ENCODE results near the gene NKD2. TPM values are rescaled to one million over a fixed set of nuclear protein-coding genes. Genes with fewer than 3 reads are reported as not detected.

Gene NKD2
- polyA plus RNA-seq, 1 of the 3 experiments (the other 2 are of a cell fraction) = not detected

- no peaks in the 10 kb centered on the region for H3F3A ChIP-seq (replicated peaks; ENCODE audit: insufficient read depth)
- H3K79me2 ChIP-seq (ENCODE audit: insufficient read depth) = no peaks in the 10 kb centered on the region
- TF ChIP-seq MEF2A (IDR thresholded peaks at IDR 0.05; ENCODE audit: borderline replicate concordance, low read depth) (no peak), RCOR1 (IDR thresholded peaks at IDR 0.05; ENCODE audit: low read length) (no peak), REST (IDR thresholded peaks at IDR 0.05; ENCODE audit: low read depth, low read length) (no peak), YY1 (IDR thresholded peaks at IDR 0.05; ENCODE audit: low read depth) (no peak)
- H3K9me2 ChIP-seq = no peaks in the 10 kb centered on the region
- no peak overlapping the region for H3K4me3 ChIP-seq (ENCODE audit: low read depth in 2 of 2, low read length in 1 of 2)
- no peaks in the 10 kb centered on the region for H3K27me3 ChIP-seq (ENCODE audit: insufficient read depth)
- H3K4me2 ChIP-seq = no peak overlapping the region
- H2AFZ ChIP-seq (ENCODE audit: low read depth) = no peak overlapping the region
- H3K4me1 ChIP-seq (ENCODE audit: control insufficient read depth in 1 of 2, insufficient read depth in 2 of 2, low read depth in 1 of 2, low read length in 1 of 2) = no peaks in the 10 kb centered on the region; a peak in 1 of 4 replicates
- peak; percentile 25 for DNase-seq
- 20% methylated on average over 2 of the region's 17 CpGs for WGBS (ENCODE audit: low lambda C conversion rate)
- no peak overlapping the region for H3K27ac ChIP-seq (ENCODE audit: low read depth in 2 of 2, low read length in 1 of 2)
- H4K20me1 ChIP-seq (ENCODE audit: insufficient read depth) = no peaks in the 10 kb centered on the region
- no peaks in the 10 kb centered on the region for H3K9me3 ChIP-seq
- ChIA-PET CTCF (interaction anchor here (2.8 kb wide), 1 partner anchor 133 kb away, joined by 13 read pairs; no protein-coding TSS in a partner anchor), POLR2A (no interaction called here)
- H3K9ac ChIP-seq = no peak overlapping the region
- H3K36me3 ChIP-seq (replicated peaks in 1 of 2; ENCODE audit: control insufficient read depth in 1 of 2, insufficient read depth in 2 of 2, low read length in 1 of 2) = no peaks in the 10 kb centered on the region
These were observed 25.9 kb downstream of the NKD2 start for GRCh38 chr5:1034421-1034905.

- H3K4me3 ChIP-seq (ENCODE audit: low read depth in 2 of 2, low read length in 1 of 2) = no peak overlapping the region
- POLR2A ChIA-PET = no interaction called here
- no peaks in the 10 kb centered on the region for H4K20me1 ChIP-seq (ENCODE audit: insufficient read depth)
- H3K4me2 ChIP-seq = no peak overlapping the region
- H3K4me1 ChIP-seq (ENCODE audit: control insufficient read depth in 1 of 2, insufficient read depth in 2 of 2, low read depth in 1 of 2, low read length in 1 of 2) = no peaks in the 10 kb centered on the region; a peak in 1 of 4 replicates
- no peak overlapping the region for H3K27ac ChIP-seq (ENCODE audit: low read depth in 2 of 2, low read length in 1 of 2)
- 22% methylated on average over 2 of the region's 2 CpGs for WGBS (ENCODE audit: low lambda C conversion rate)
- DNase-seq = no peak
- H3K9me2 ChIP-seq = no peaks in the 10 kb centered on the region
- CTCF ChIA-PET = no interaction called here
- no peak overlapping the region for H2AFZ ChIP-seq (ENCODE audit: low read depth)
- H3K9me3 ChIP-seq = no peaks in the 10 kb centered on the region
- H3K27me3 ChIP-seq (ENCODE audit: insufficient read depth) = no peaks in the 10 kb centered on the region
- no peaks in the 10 kb centered on the region for H3F3A ChIP-seq (replicated peaks; ENCODE audit: insufficient read depth)
- no peak overlapping the region for H3K9ac ChIP-seq
- H3K36me3 ChIP-seq (replicated peaks in 1 of 2; ENCODE audit: control insufficient read depth in 1 of 2, insufficient read depth in 2 of 2, low read length in 1 of 2) = no peaks in the 10 kb centered on the region
- H3K79me2 ChIP-seq (ENCODE audit: insufficient read depth) = no peaks in the 10 kb centered on the region
- TF ChIP-seq PBX3 (IDR thresholded peaks at IDR 0.05) (no peak), JUND (IDR thresholded peaks at IDR 0.05) (no peak), ZBTB33 (IDR thresholded peaks at IDR 0.05; ENCODE audit: borderline replicate concordance, low read depth) (no peak), MXI1 (IDR thresholded peaks at IDR 0.05; ENCODE audit: low read depth, low read length) (no peak), EZH2phosphoT487 (IDR thresholded peaks at IDR 0.05; ENCODE audit: borderline replicate concordance, low read depth) (no peak), TCF12 (IDR thresholded peaks at IDR 0.05) (no peak), YY1 (IDR thresholded peaks at IDR 0.05; ENCODE audit: low read depth) (no peak), NFIC (IDR thresholded peaks at IDR 0.05; ENCODE audit: borderline replicate concordance) (no peak), USF1 (IDR thresholded peaks at IDR 0.05; ENCODE audit: borderline replicate concordance, low read depth) (no peak), TEAD4 (IDR thresholded peaks at IDR 0.05; ENCODE audit: borderline replicate concordance, insufficient read depth) (no peak), SMC3 (IDR thresholded peaks at IDR 0.05; ENCODE audit: low read depth, low read length) (no peak), REST (IDR thresholded peaks at IDR 0.05; ENCODE audit: low read depth, low read length) (no peak), MAX (IDR thresholded peaks at IDR 0.05; ENCODE audit: low read depth) (no peak), RCOR1 (IDR thresholded peaks at IDR 0.05; ENCODE audit: low read length) (no peak), ELF1 (IDR thresholded peaks at IDR 0.05) (no peak)
These were observed 26.4 kb downstream of the NKD2 start for GRCh38 chr5:1034986-1035385.
